Neuronal stem cell (in vitro differentiated cells): ENCODE data around the gene TOPBP1.

Experiments used
- DNase-seq: peaks from one replicate; pipeline ENCODE4 v3.0.0-alpha.2; 2013; ENCODE audit warnings: low spot score
- H2AFZ ChIP-seq: one replicate; pipeline ENCODE4 v1.6.1; 2013; ENCODE audit warnings: mild to moderate bottlenecking, low read length, inconsistent platforms
- H2AK5ac ChIP-seq: 2 replicates; pipeline ENCODE4 v1.6.1; 2013; ENCODE audit warnings: low read depth, mild to moderate bottlenecking, inconsistent platforms, low read length, moderate library complexity, mixed read lengths
- H2BK120ac ChIP-seq: 2 replicates; pipeline ENCODE4 v1.6.1; 2013; ENCODE audit warnings: low read depth, mild to moderate bottlenecking, inconsistent platforms, low read length, moderate library complexity, mixed read lengths
- H2BK12ac ChIP-seq: one replicate; pipeline ENCODE4 v1.6.1; 2013; ENCODE audit warnings: low read length, inconsistent platforms
- H2BK15ac ChIP-seq: 2 replicates; pipeline ENCODE4 v1.6.1; 2013; ENCODE audit warnings: mild to moderate bottlenecking, low read length, inconsistent platforms, mixed read lengths
- H2BK5ac ChIP-seq: one replicate; pipeline ENCODE4 v1.6.1; 2013; ENCODE audit warnings: inconsistent platforms, mild to moderate bottlenecking, low read length, moderate library complexity
- H3K14ac ChIP-seq: one replicate; pipeline ENCODE4 v1.6.1; 2013; ENCODE audit warnings: low read length, inconsistent platforms
- H3K18ac ChIP-seq: 2 replicates; pipeline ENCODE4 v1.6.1; 2013; ENCODE audit warnings: low read length, inconsistent platforms
- H3K23ac ChIP-seq: 2 replicates; pipeline ENCODE4 v1.6.1; 2013; ENCODE audit warnings: low read depth, mild to moderate bottlenecking, mixed read lengths, low read length, inconsistent platforms; ENCODE audit not compliant: poor library complexity
- H3K27ac ChIP-seq: replicated peaks from 3 replicates; pipeline ENCODE4 v1.5.1; 2013; ENCODE audit warnings: low read length, inconsistent platforms
- H3K27me3 ChIP-seq, 3 experiments: 2 replicates each; pipeline ENCODE4 v1.6.1; 2013; ENCODE audit warnings: low read length in 3 of 3, mild to moderate bottlenecking in 2 of 3, inconsistent platforms in 1 of 3, low read depth in 1 of 3, mixed read lengths in 1 of 3, moderate library complexity in 1 of 3; ENCODE audit not compliant: control insufficient read depth in 3 of 3, insufficient read depth in 3 of 3
- H3K36me3 ChIP-seq, 2 donors: replicated peaks in 1 of 2; 2 replicates each; pipeline ENCODE4 v1.6.1; 2013; ENCODE audit warnings: low read length in 2 of 2; ENCODE audit not compliant: control insufficient read depth in 2 of 2, insufficient read depth in 2 of 2
- H3K4ac ChIP-seq: 2 replicates; pipeline ENCODE4 v1.6.1; 2013; ENCODE audit warnings: inconsistent platforms, mild to moderate bottlenecking, low read length, moderate library complexity
- H3K4me1 ChIP-seq, 2 donors: 1 replicate in 1 of 2; 2 replicates in 1 of 2; pipeline ENCODE4 v1.6.1; 2013; ENCODE audit warnings: low read length in 2 of 2, low read depth in 1 of 2; ENCODE audit not compliant: control insufficient read depth in 2 of 2, insufficient read depth in 1 of 2
- H3K4me2 ChIP-seq: one replicate; pipeline ENCODE4 v1.6.1; 2013; ENCODE audit warnings: mild to moderate bottlenecking, low read length, inconsistent platforms; ENCODE audit not compliant: insufficient read depth, poor library complexity, severe bottlenecking
- H3K4me3 ChIP-seq, 2 donors: 2 replicates each; pipeline ENCODE4 v1.5.1; 2013; ENCODE audit warnings: low read length in 2 of 2, mild to moderate bottlenecking in 2 of 2, inconsistent platforms in 1 of 2, moderate library complexity in 1 of 2
- H3K79me1 ChIP-seq: one replicate; pipeline ENCODE4 v1.6.1; 2013; ENCODE audit warnings: low read depth, mild to moderate bottlenecking, inconsistent platforms, low read length, moderate library complexity
- H3K9ac ChIP-seq: one replicate; pipeline ENCODE4 v1.6.1; 2013; ENCODE audit warnings: mild to moderate bottlenecking, low read depth, low read length, inconsistent platforms; ENCODE audit not compliant: poor library complexity
- H3K9me3 ChIP-seq, 2 donors: replicated peaks in 1 of 2; 2 replicates each; pipeline versions ENCODE3 to v1.6.1; 2013; ENCODE audit warnings: low read length in 2 of 2, mild to moderate bottlenecking in 2 of 2, inconsistent platforms in 1 of 2, low read depth in 1 of 2, mixed read lengths in 1 of 2, moderate library complexity in 1 of 2; ENCODE audit not compliant: control insufficient read depth in 2 of 2, insufficient read depth in 1 of 2
- H4K8ac ChIP-seq: one replicate; pipeline ENCODE4 v1.6.1; 2013; ENCODE audit warnings: low read depth, mild to moderate bottlenecking, inconsistent platforms, low read length, moderate library complexity
- H4K91ac ChIP-seq: one replicate; pipeline ENCODE4 v1.6.1; 2013; ENCODE audit warnings: low read length, low read depth, mild to moderate bottlenecking, inconsistent platforms; ENCODE audit not compliant: poor library complexity
- WGBS, 2 donors: extraction: QIAGEN DNeasy Blood & Tissue Kit; methylation state at CpG; one replicate each; pipeline ENCODE4 v1.1.7; 2013; ENCODE audit warnings: missing lambda C conversion rate in 2 of 2, mixed read lengths in 1 of 2; ENCODE audit not compliant: insufficient read length in 2 of 2, insufficient replicate concordance in 1 of 2; ENCODE audit errors: extremely low coverage in 2 of 2; 5-methylcytosine and 5-hydroxymethylcytosine counted together

Gene TOPBP1

GRCh38 chr3:133655731-133656515, 5.8 kb downstream of the TOPBP1 start:
- Histone ChIP-seq H3K4me2 (no peak overlapping the region), H2BK120ac (no peak overlapping the region), H3K9me3 (no peaks in the 10 kb centered on the region), H3K9ac (no peak overlapping the region), H3K14ac (no peak overlapping the region), H3K27ac (no peak overlapping the region), H4K8ac (no peak overlapping the region), H3K18ac (no peak overlapping the region), H3K4me1 (peaks cover 3 to 9% of the 10 kb centered on the region in 2 donors), H2BK5ac (no peak overlapping the region), H4K91ac (no peak overlapping the region), H2AFZ (no peak overlapping the region), H3K4me3 (no peak overlapping the region), H3K27me3 (no peaks in the 10 kb centered on the region), H2BK12ac (no peak overlapping the region), H3K23ac (no peak overlapping the region), H2AK5ac (no peak overlapping the region), H3K36me3 (peaks cover 13 to 92% of the 10 kb centered on the region in 2 donors), H3K4ac (no peak overlapping the region), H3K79me1 (peaks cover 3% of the 10 kb centered on the region), H2BK15ac (no peak overlapping the region)
- no peak for DNase-seq
- no CpG with 5 or more reads among the region's 4 CpGs for WGBS, 2 donors

- Histone ChIP-seq H3K27ac (no peak overlapping the region), H2AFZ (no peak overlapping the region), H3K79me1 (no peaks in the 10 kb centered on the region), H2BK15ac (no peak overlapping the region), H4K91ac (no peak overlapping the region), H3K4ac (no peak overlapping the region), H2BK120ac (no peak overlapping the region), H2BK5ac (no peak overlapping the region), H4K8ac (no peak overlapping the region), H3K27me3 (no peaks in the 10 kb centered on the region), H3K9ac (no peak overlapping the region), H3K4me2 (no peak overlapping the region), H3K23ac (no peak overlapping the region), H3K18ac (no peak overlapping the region), H3K14ac (no peak overlapping the region), H3K4me3 (no peak overlapping the region), H2BK12ac (no peak overlapping the region), H3K9me3 (no peaks in the 10 kb centered on the region), H2AK5ac (no peak overlapping the region), H3K4me1 (no peaks in the 10 kb centered on the region), H3K36me3 (peaks cover 10 to 95% of the 10 kb centered on the region in 2 donors)
- no CpG with 5 or more reads among the region's 4 CpGs for WGBS, 2 donors
- DNase-seq = no peak
These were observed 12.2 kb downstream of the TOPBP1 start for GRCh38 chr3:133649486-133650068.

- Histone ChIP-seq H3K9me3 (no peaks in the 10 kb centered on the region), H3K27ac (no peak overlapping the region), H2AFZ (no peak overlapping the region), H3K18ac (no peak overlapping the region), H3K36me3 (peaks cover 12 to 97% of the 10 kb centered on the region in 2 donors), H2BK15ac (no peak overlapping the region), H3K14ac (no peak overlapping the region), H3K4me1 (no peaks in the 10 kb centered on the region), H3K27me3 (no peaks in the 10 kb centered on the region), H2AK5ac (no peak overlapping the region), H3K4ac (no peak overlapping the region), H4K91ac (no peak overlapping the region), H3K9ac (no peak overlapping the region), H4K8ac (no peak overlapping the region), H3K79me1 (no peaks in the 10 kb centered on the region), H3K23ac (no peak overlapping the region), H2BK120ac (no peak overlapping the region), H2BK12ac (no peak overlapping the region), H3K4me2 (no peak overlapping the region), H2BK5ac (no peak overlapping the region), H3K4me3 (no peak overlapping the region)
- DNase-seq = no peak
- WGBS, 2 donors = no CpG with 5 or more reads among the region's 1 CpG
These were observed 17.0 kb downstream of the TOPBP1 start for GRCh38 chr3:133644768-133645167.

GRCh38 chr3:133643611-133644010, 18.1 kb downstream of the TOPBP1 start:
- H2BK12ac ChIP-seq = no peak overlapping the region
- H3K79me1 ChIP-seq = no peaks in the 10 kb centered on the region
- H3K18ac ChIP-seq = no peak overlapping the region
- H3K23ac ChIP-seq = no peak overlapping the region
- H3K4me2 ChIP-seq = no peak overlapping the region
- H3K9me3 ChIP-seq = no peaks in the 10 kb centered on the region
- H3K27ac ChIP-seq = no peak overlapping the region
- no CpG with 5 or more reads among the region's 2 CpGs for WGBS, 2 donors
- H3K4ac ChIP-seq = no peak overlapping the region
- no peak for DNase-seq
- no peak overlapping the region for H2BK120ac ChIP-seq
- H2BK15ac ChIP-seq = no peak overlapping the region
- H2AK5ac ChIP-seq = no peak overlapping the region
- H2BK5ac ChIP-seq = no peak overlapping the region
- H3K9ac ChIP-seq = no peak overlapping the region
- H3K27me3 ChIP-seq = no peaks in the 10 kb centered on the region
- H4K8ac ChIP-seq = no peak overlapping the region
- H3K4me1 ChIP-seq = no peaks in the 10 kb centered on the region
- H3K36me3 ChIP-seq = peaks cover 11 to 96% of the 10 kb centered on the region in 2 donors
- no peak overlapping the region for H3K14ac ChIP-seq
- H3K4me3 ChIP-seq = no peak overlapping the region
- H4K91ac ChIP-seq = no peak overlapping the region
- no peak overlapping the region for H2AFZ ChIP-seq
